Hippocampal formation (tissue), 2 donors: ENCODE measurements around the gene ETS1.
A peak's percentile ranks its signal among the peaks of the same experiment; 100 is the strongest.

Experiments
- DNase-seq, 2 donors: peaks; one replicate each; lab custom pipeline; 2025; lab: John Stamatoyannopoulos, UW

The ETS1 gene

DNA sequence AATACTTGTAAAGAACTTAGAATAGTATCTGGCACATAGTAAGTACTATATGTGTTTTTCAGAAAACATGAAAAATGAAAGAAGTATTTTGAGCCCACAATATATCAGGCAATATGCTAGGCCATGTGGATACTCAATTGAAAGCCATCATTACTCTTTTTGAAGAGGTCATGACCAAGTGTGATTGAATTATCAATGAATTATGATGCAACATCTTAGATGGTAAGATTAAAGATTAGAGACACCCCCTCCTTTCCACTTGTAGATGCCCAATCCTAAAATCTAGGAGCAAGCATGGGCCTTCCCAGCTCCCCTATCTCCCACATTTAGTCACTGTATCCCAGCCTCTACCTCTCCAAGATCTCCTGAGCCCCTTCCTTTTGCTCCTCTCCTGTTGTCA lies 154.4 kb downstream of the ETS1 start:
- no peak for DNase-seq

GRCh38 chr11:128431931-128432330 lies 155.4 kb downstream of the ETS1 start:
- DNase-seq: no peak

DNA sequence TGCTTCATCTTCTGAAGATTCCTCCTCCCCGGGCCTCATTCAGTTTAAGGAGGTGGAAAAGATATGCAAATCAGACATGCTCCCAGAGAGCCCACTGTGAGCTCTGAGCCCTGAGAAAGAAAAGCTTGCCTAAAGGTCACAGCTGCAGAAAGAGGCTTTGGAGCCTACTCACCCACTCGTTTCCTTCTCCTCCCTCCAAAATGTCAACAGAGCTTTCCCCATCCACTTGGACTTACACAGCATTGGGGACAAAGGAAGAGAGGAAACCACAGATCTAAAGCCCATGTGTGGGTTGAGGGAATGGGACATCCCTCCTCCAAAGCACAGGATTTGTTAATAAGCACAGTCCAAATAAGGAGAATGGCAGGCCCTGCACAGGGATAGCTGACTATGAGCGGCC lies 158.4 kb downstream of the ETS1 start:
- DNase-seq: no peak

GRCh38 chr11:128424851-128425285 lies 162.5 kb downstream of the ETS1 start:
- DNase-seq: no peak

DNA sequence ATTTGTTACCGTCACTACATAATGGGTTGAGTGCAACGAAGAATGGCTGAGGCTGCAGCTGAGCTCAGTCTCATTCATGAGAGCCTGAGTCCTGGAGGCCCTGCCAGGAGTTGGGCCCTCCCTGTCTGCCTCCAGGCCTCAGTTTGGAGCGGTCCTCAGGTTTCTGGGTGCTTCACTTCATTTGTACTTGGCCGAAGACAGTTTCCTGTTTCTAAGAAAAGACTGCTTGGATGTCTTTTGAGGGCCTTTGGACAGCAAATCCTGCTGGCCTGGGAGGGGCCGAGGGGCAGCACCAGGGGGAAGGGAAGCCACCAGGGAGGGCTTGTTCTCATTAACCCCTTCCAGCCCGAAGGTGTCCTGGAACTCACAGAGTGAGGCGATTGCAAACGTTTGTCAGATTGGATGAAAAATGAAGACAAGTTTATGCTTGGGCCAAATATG lies 163.1 kb downstream of the ETS1 start:
- DNase-seq: no peak

DNA sequence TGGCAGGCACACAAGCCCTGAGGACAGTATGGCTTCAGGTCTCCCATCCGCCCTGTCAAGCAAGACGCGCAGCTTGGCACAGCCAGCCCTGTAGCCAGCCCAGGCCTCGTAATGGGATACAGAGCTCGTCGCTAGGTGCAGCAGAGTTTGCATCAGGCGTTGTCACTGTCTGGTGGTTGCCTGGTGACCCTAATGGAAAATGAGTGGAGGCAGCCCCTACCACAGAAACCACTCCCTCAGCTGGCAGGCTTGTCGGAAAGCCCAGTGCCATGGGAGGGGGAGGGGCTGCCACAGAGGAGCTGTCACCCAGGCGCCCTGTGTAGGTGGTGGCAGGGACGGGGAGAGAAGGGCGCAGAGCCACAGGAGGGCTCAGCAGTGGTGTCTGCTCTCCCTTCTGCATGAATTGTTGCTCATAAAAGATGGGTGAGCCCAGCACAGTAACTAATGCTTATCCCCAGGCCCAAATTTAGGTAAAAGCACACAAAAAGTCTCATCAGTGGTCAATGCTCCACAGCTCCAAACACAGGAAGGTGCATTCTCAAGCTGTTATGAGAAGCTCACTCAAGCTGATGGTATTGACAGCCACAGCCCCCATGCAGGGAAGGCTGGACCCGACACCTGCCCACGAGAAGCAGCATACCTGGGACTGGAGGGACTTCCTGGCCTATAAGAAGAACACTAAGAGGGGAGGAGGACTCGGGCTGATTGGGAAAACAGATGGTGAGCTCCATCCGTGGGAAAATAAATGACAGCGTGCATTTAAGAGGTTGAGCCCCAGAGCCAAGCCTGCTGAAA lies 164.6 kb downstream of the ETS1 start:
- no peak for DNase-seq

GRCh38 chr11:128421577-128422330 lies 165.6 kb downstream of the ETS1 start:
- no peak for DNase-seq

- no peak for DNase-seq
Observed at GRCh38 chr11:128420951-128421350, 166.4 kb downstream of the ETS1 start.

DNA sequence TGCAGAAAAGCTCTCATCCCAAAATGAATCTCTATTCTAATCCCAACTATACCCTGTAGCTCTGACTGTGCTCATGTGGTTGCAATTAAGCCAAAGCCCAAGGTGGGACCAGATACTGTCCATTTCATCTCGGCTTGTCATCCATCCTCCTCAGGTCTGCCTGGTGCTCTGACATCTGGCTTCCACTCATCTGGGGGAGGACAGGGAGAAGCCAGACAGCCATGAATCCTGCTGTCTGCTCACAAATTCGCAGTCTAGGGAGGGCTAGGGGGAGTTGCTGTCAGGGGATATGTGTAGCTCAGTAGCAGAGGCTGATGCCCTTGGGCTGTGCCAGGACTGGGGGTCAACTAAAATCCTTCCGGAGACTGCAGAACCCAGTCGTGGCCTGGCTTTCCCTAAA lies 167.1 kb downstream of the ETS1 start:
- no peak for DNase-seq

- DNase-seq: no peak
Observed at GRCh38 chr11:128419012-128419767, 168.2 kb downstream of the ETS1 start.

- DNase-seq: peak in 1 of 2 donors; percentile 38
Observed at GRCh38 chr11:128417607-128418324, 169.6 kb downstream of the ETS1 start.

- DNase-seq: no peak
Observed at GRCh38 chr11:128416976-128417375, 170.4 kb downstream of the ETS1 start.

GRCh38 chr11:128415539-128415938 lies 171.8 kb downstream of the ETS1 start:
- no peak for DNase-seq

- DNase-seq: no peak
Observed at GRCh38 chr11:128412847-128413791, 174.2 kb downstream of the ETS1 start.

DNA sequence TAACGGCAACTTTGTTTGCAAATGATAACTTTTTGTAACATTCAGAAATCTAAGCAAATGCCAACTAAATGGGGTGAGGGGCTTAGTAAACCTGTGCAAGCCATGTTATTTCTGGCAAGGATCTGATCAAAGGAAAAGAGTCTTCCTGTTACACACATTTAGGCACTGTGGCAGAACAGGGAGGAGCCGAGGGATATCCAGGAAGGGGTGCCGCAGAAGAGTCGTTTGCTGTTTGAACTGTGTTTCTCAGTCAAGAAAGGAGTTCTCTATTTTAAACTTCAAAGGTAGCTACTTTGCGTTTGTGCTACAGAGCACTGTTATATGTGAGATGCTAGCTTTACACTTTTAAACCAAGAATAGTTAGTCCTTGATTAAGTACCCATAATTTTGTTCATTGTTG lies 175.5 kb downstream of the ETS1 start:
- no peak for DNase-seq

DNA sequence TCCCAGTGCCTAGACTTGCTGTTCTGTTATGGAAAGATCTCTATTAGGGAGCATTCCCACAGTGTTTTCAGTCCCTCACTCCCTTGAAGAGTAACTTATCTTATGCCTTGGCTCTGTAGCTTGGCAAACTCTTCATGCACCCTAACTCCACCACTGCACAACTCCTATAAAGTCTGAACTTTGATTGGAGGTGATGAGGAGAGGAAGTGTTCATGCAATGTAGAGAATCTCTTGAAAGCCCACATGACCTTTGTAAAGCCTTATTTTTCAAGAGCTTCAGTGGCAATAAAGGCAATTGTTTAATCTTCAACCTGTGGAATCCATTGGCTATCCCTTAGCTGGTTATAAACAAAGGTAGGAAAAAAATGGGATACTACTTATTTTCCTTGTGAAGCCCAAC lies 176.2 kb downstream of the ETS1 start:
- DNase-seq: no peak

- no peak for DNase-seq
Observed at GRCh38 chr11:128409476-128409875, 177.9 kb downstream of the ETS1 start.
